Measurements from ENCODE around the gene HIVEP2.
A peak's percentile ranks its signal among the peaks of the same experiment; 100 is the strongest.

Gene HIVEP2

GRCh38 chr6:142947714-142948480, 2.9 kb upstream of the HIVEP2 start:
- Histone ChIP-seq H3K36me3 (no peaks in the 10 kb centered on the region), H3K9me3 (replicated peaks in 1 of 11) (no peaks in the 10 kb centered on the region), H4K20me1 (peaks cover 0 to 10% (median 0%) of the 10 kb centered on the region in 11 experiments; a peak in 2 of 22 replicates), H3K4me2 (peak overlapping the region; percentile 75 to 98 (median 94)), H3K4me3 (peak overlapping the region; percentile 82 to 95 (median 92)), H3K27ac (peak overlapping the region; percentile 86 to 99 (median 96)), H3K27me3 (no peaks in the 10 kb centered on the region), H3K9ac (peak overlapping the region; percentile 87 to 100 (median 96)), H3K4me1 (peaks cover 24 to 38% (median 26%) of the 10 kb centered on the region in 10 experiments)
- no peak for TF ChIP-seq Cebpa-rat (IDR thresholded peaks at IDR 0.05)

GRCh38 chr6:142946924-142947713, 2.1 kb upstream of the HIVEP2 start:
- peaks cover 0 to 14% (median 0%) of the 10 kb centered on the region in 11 experiments; a peak in 3 of 22 replicates for H4K20me1 ChIP-seq
- no peak for TF ChIP-seq Cebpa-rat (IDR thresholded peaks at IDR 0.05)
- H3K9ac ChIP-seq: peak overlapping the region; percentile 87 to 100 (median 96)
- H3K36me3 ChIP-seq: no peaks in the 10 kb centered on the region
- H3K4me1 ChIP-seq: peaks cover 24 to 40% (median 28%) of the 10 kb centered on the region in 10 experiments
- peak overlapping the region; percentile 86 to 99 (median 96) for H3K27ac ChIP-seq
- H3K4me3 ChIP-seq: peak overlapping the region; percentile 82 to 95 (median 92)
- no peaks in the 10 kb centered on the region for H3K9me3 ChIP-seq (replicated peaks in 1 of 11)
- H3K4me2 ChIP-seq: peak overlapping the region; percentile 75 to 98 (median 94)
- H3K27me3 ChIP-seq: no peaks in the 10 kb centered on the region

GRCh38 chr6:142946181-142946923, 1.4 kb upstream of the HIVEP2 start:
- H3K9ac ChIP-seq: peak overlapping the region; percentile 87 to 100 (median 96)
- no peak for TF ChIP-seq Cebpa-rat (IDR thresholded peaks at IDR 0.05)
- no peaks in the 10 kb centered on the region for H3K36me3 ChIP-seq
- peaks cover 31 to 48% (median 35%) of the 10 kb centered on the region in 10 experiments for H3K4me1 ChIP-seq
- peak overlapping the region; percentile 75 to 98 (median 94) for H3K4me2 ChIP-seq
- H3K27ac ChIP-seq: peak overlapping the region; percentile 86 to 99 (median 96)
- H3K9me3 ChIP-seq (replicated peaks in 1 of 11): no peaks in the 10 kb centered on the region
- H3K27me3 ChIP-seq: no peaks in the 10 kb centered on the region
- peak overlapping the region; percentile 82 to 95 (median 92) for H3K4me3 ChIP-seq
- peaks cover 0 to 21% (median 0%) of the 10 kb centered on the region in 11 experiments; a peak in 4 of 22 replicates for H4K20me1 ChIP-seq

GRCh38 chr6:142945446-142946180, 637 bp upstream of the HIVEP2 start:
- H3K4me1 ChIP-seq: peaks cover 37 to 55% (median 43%) of the 10 kb centered on the region in 10 experiments
- no peaks in the 10 kb centered on the region; a peak in 1 of 22 replicates for H3K36me3 ChIP-seq
- peak overlapping the region; percentile 75 to 98 (median 94) for H3K4me2 ChIP-seq
- no peak for TF ChIP-seq Cebpa-rat (IDR thresholded peaks at IDR 0.05)
- peak overlapping the region; percentile 86 to 99 (median 96) for H3K27ac ChIP-seq
- peaks cover 0 to 29% (median 0%) of the 10 kb centered on the region in 11 experiments; a peak in 4 of 22 replicates for H4K20me1 ChIP-seq
- peak overlapping the region; percentile 87 to 100 (median 96) for H3K9ac ChIP-seq
- H3K4me3 ChIP-seq: peak overlapping the region; percentile 82 to 95 (median 92)
- H3K27me3 ChIP-seq: no peaks in the 10 kb centered on the region
- H3K9me3 ChIP-seq (replicated peaks in 1 of 11): no peaks in the 10 kb centered on the region

GRCh38 chr6:142944124-142945048, 590 bp downstream of the HIVEP2 start:
- TF ChIP-seq Cebpa-rat (IDR thresholded peaks at IDR 0.05): no peak
- Histone ChIP-seq H3K27me3 (no peaks in the 10 kb centered on the region), H3K4me3 (peak overlapping the region; percentile 82 to 95 (median 92)), H3K9ac (peak overlapping the region; percentile 87 to 100 (median 96)), H3K9me3 (replicated peaks in 1 of 11) (no peaks in the 10 kb centered on the region), H3K36me3 (no peaks in the 10 kb centered on the region; a peak in 1 of 22 replicates), H3K4me2 (peak overlapping the region; percentile 75 to 97 (median 93)), H4K20me1 (peaks cover 0 to 30% (median 0%) of the 10 kb centered on the region in 11 experiments; a peak in 5 of 22 replicates), H3K27ac (peak overlapping the region; percentile 86 to 99 (median 96)), H3K4me1 (peaks cover 39 to 62% (median 54%) of the 10 kb centered on the region in 10 experiments)

GRCh38 chr6:142943711-142944123, 1.3 kb downstream of the HIVEP2 start:
- Histone ChIP-seq H3K4me2 (peak overlapping the region; percentile 75 to 97 (median 93)), H3K27ac (peak overlapping the region; percentile 86 to 99 (median 96); a peak in 21 of 22 replicates), H3K27me3 (no peaks in the 10 kb centered on the region), H3K9me3 (replicated peaks in 1 of 11) (no peaks in the 10 kb centered on the region), H3K4me1 (peaks cover 35 to 61% (median 59%) of the 10 kb centered on the region in 10 experiments), H4K20me1 (peaks cover 0 to 30% (median 0%) of the 10 kb centered on the region in 11 experiments; a peak in 5 of 22 replicates), H3K9ac (peak overlapping the region; percentile 87 to 100 (median 96)), H3K36me3 (no peaks in the 10 kb centered on the region; a peak in 1 of 22 replicates), H3K4me3 (peak overlapping the region; percentile 82 to 95 (median 92))
- TF ChIP-seq Cebpa-rat (IDR thresholded peaks at IDR 0.05): peak in 3 of 11 experiments; percentile 13 to 64 (median 37); a peak in 3 of 22 replicates

- H3K4me3 ChIP-seq: peak overlapping the region in 7 of 10 experiments; percentile 82 to 95 (median 90); a peak in 12 of 20 replicates
- peaks cover 0 to 2% (median 0%) of the 10 kb centered on the region in 11 experiments; a peak in 3 of 22 replicates for H3K36me3 ChIP-seq
- peak overlapping the region; percentile 75 to 97 (median 93) for H3K4me2 ChIP-seq
- H3K9me3 ChIP-seq (replicated peaks in 1 of 11): no peaks in the 10 kb centered on the region
- H3K9ac ChIP-seq: peak overlapping the region in 6 of 11 experiments; percentile 87 to 100 (median 96); a peak in 9 of 22 replicates
- peaks cover 38 to 62% (median 59%) of the 10 kb centered on the region in 10 experiments for H3K4me1 ChIP-seq
- H4K20me1 ChIP-seq: peaks cover 0 to 30% (median 0%) of the 10 kb centered on the region in 11 experiments; a peak in 5 of 22 replicates
- no peaks in the 10 kb centered on the region for H3K27me3 ChIP-seq
- no peak for TF ChIP-seq Cebpa-rat (IDR thresholded peaks at IDR 0.05)
- peak overlapping the region in 9 of 11 experiments; percentile 86 to 99 (median 96); a peak in 19 of 22 replicates for H3K27ac ChIP-seq
Observed at GRCh38 chr6:142942805-142943227, 2.2 kb downstream of the HIVEP2 start.

All from BLaER1 treated with 17β-estradiol and CSF1 and Interleukin-3, amounts not matched to agents 10 nM and 100 nM (cell line).